ENCODE measurements around the gene FGF18. TPM values are rescaled to one million over a fixed set of nuclear protein-coding genes. Genes with fewer than 3 reads are reported as not detected.
A peak's percentile ranks its signal among the peaks of the same experiment; 100 is the strongest.
"Not testable (repeated sequence)": the region's sequence is repeated elsewhere in the genome, so short reads cannot be mapped to it uniquely, and the experiment has no call there.

The FGF18 gene
- polyA plus RNA-seq, 1 experiment: not detected

- ChIA-PET POLR2A (interaction anchor here (0.7 kb wide), 1 partner anchor 10 kb away, joined by 3 read pairs; no protein-coding TSS in a partner anchor), CTCF (interaction anchor here (0.6 to 1.4 kb wide), 2 partner anchors 21 to 47 kb away, joined by 3 to 4 read pairs; no protein-coding TSS in a partner anchor)
- TF ChIP-seq CTCF (IDR thresholded peaks at IDR 0.05; ENCODE audit: insufficient read depth, low read depth, low read length): no peak
- DNase-seq (ENCODE audit: low read depth): no peak
- Histone ChIP-seq H3K4me3 (ENCODE audit: low read depth, low read length) (peak overlapping the region; percentile 100), H3K27me3 (ENCODE audit: control insufficient read depth, insufficient read depth, low read length) (no peaks in the 10 kb centered on the region), H3K36me3 (ENCODE audit: control insufficient read depth, insufficient read depth, low read length) (peaks cover 6% of the 10 kb centered on the region)
Measured at GRCh38 chr5:171388816-171389168, 30.7 kb upstream of the FGF18 start.

GRCh38 chr5:171390883-171391677 lies 28.4 kb upstream of the FGF18 start:
- no peak overlapping the region for H3K4me3 ChIP-seq (ENCODE audit: low read depth, low read length)
- no peak for TF ChIP-seq CTCF (IDR thresholded peaks at IDR 0.05; ENCODE audit: insufficient read depth, low read depth, low read length)
- ChIA-PET POLR2A (no interaction called here), CTCF (no interaction called here)
- no peaks in the 10 kb centered on the region for H3K27me3 ChIP-seq (ENCODE audit: control insufficient read depth, insufficient read depth, low read length)
- no peak for DNase-seq (ENCODE audit: low read depth)
- H3K36me3 ChIP-seq (ENCODE audit: control insufficient read depth, insufficient read depth, low read length): peaks cover 16% of the 10 kb centered on the region

- ChIA-PET POLR2A (no interaction called here), CTCF (interaction anchor here (2.2 kb wide), 1 partner anchor 27 kb away, joined by 8 read pairs; the partner anchor contains the start of gene FGF18)
- TF ChIP-seq CTCF (IDR thresholded peaks at IDR 0.05; ENCODE audit: insufficient read depth, low read depth, low read length): no peak
- no peaks in the 10 kb centered on the region for H3K27me3 ChIP-seq (ENCODE audit: control insufficient read depth, insufficient read depth, low read length)
- H3K36me3 ChIP-seq (ENCODE audit: control insufficient read depth, insufficient read depth, low read length): peaks cover 17% of the 10 kb centered on the region
- DNase-seq (ENCODE audit: low read depth): no peak
- no peak overlapping the region for H3K4me3 ChIP-seq (ENCODE audit: low read depth, low read length)
Measured at GRCh38 chr5:171391996-171392577, 27.4 kb upstream of the FGF18 start.

GRCh38 chr5:171392585-171393159 lies 26.8 kb upstream of the FGF18 start:
- Histone ChIP-seq H3K4me3 (ENCODE audit: low read depth, low read length) (no peak overlapping the region), H3K27me3 (ENCODE audit: control insufficient read depth, insufficient read depth, low read length) (no peaks in the 10 kb centered on the region), H3K36me3 (ENCODE audit: control insufficient read depth, insufficient read depth, low read length) (peaks cover 17% of the 10 kb centered on the region)
- no peak for TF ChIP-seq CTCF (IDR thresholded peaks at IDR 0.05; ENCODE audit: insufficient read depth, low read depth, low read length)
- ChIA-PET CTCF (interaction anchor here (0.9 to 2.2 kb wide), 2 partner anchors 13 to 26 kb away, joined by 4 to 8 read pairs; partner anchors contain the start of gene FGF18), POLR2A (no interaction called here)
- DNase-seq (ENCODE audit: low read depth): no peak

- CTCF ChIA-PET: interaction anchor here (2.0 kb wide), 1 partner anchor 24 kb away, joined by 5 read pairs; no protein-coding TSS in a partner anchor
- peaks cover 18% of the 10 kb centered on the region for H3K36me3 ChIP-seq (ENCODE audit: control insufficient read depth, insufficient read depth, low read length)
- DNase-seq (ENCODE audit: low read depth): no peak
- POLR2A ChIA-PET: no interaction called here
- H3K27me3 ChIP-seq (ENCODE audit: control insufficient read depth, insufficient read depth, low read length): no peaks in the 10 kb centered on the region
- no peak for TF ChIP-seq CTCF (IDR thresholded peaks at IDR 0.05; ENCODE audit: insufficient read depth, low read depth, low read length)
- H3K4me3 ChIP-seq (ENCODE audit: low read depth, low read length): no peak overlapping the region
Measured at GRCh38 chr5:171395042-171395441, 24.4 kb upstream of the FGF18 start.

- POLR2A ChIA-PET; DNase-seq (ENCODE audit: low read depth); H3K4me3 ChIP-seq (ENCODE audit: low read depth, low read length); H3K27me3 ChIP-seq (ENCODE audit: control insufficient read depth, insufficient read depth, low read length): not testable (repeated sequence)
- CTCF ChIA-PET: interaction anchor here (2.0 kb wide), 1 partner anchor 22 kb away, joined by 5 read pairs; no protein-coding TSS in a partner anchor
- H3K36me3 ChIP-seq (ENCODE audit: control insufficient read depth, insufficient read depth, low read length): peaks cover 32% of the 10 kb centered on the region
Measured at GRCh38 chr5:171396583-171396982, 22.9 kb upstream of the FGF18 start.
